ENCODE measurements around the gene KANSL3. TPM values are rescaled to one million over a fixed set of nuclear protein-coding genes. Genes with fewer than 3 reads are reported as not detected.
"Not testable (repeated sequence)": the region's sequence is repeated elsewhere in the genome, so short reads cannot be mapped to it uniquely, and the experiment has no call there.

KANSL3 gene
- total RNA-seq, result 57.2 TPM

- DNase-seq (ENCODE audit: low spot score), result peak; percentile 94
Measured at GRCh38 chr2:96638144-96639121, at the start of gene KANSL3. Gene KANSL3, minus strand, starts transcription at chr2:96638312. Its CDS starts 1,177 bp downstream, at chr2:96637135.

DNA sequence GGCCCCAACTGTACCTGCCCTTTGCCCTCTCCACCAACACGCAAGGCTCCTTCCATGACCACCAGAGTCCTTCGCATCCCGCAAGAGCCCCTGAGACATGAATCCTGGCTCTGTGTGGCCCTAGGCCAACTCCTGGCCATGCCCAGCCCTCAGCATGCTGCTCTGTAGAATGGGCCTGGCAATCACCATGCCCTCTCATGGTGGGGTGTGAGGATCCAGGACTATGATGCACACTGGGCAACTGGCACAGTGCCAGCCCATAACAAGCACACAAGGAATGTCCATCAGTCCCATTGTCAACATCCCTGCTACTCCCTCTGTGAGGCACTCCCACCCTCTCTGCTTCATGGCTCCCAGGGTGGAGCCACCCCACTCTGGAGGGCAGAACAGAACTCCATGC, 49.2 kb upstream of the KANSL3 start:
- DNase-seq (ENCODE audit: low spot score), result no peak

- DNase-seq (ENCODE audit: low spot score), result no peak
Measured at GRCh38 chr2:96685577-96686459, 47.7 kb upstream of the KANSL3 start.

GRCh38 chr2:96684883-96685576, 46.9 kb upstream of the KANSL3 start:
- DNase-seq (ENCODE audit: low spot score), result no peak

- no peak for DNase-seq (ENCODE audit: low spot score)
Measured at GRCh38 chr2:96683972-96684820, 46.1 kb upstream of the KANSL3 start.

DNA sequence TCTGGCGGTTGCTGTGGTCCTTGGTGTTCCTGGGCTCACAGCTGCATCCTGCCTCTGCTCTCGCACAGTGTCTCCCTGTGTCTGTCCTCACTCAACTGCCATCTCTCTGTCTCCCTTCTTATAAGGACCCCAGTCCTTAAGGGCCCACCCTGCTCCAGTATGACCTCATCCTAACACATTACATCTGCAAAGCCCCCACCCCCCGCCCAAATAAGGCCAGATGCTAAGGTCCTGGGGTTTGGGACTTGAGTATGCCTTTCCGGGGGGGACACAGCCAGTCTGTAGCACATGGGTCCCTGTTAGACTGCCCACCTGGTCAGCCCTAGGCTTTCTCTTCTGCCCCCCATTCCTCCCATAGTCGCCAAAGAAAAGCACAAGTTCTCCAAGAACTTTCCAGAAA, 45.2 kb upstream of the KANSL3 start:
- DNase-seq (ENCODE audit: low spot score), result no peak

- no peak for DNase-seq (ENCODE audit: low spot score)
Measured at GRCh38 chr2:96681540-96681939, 43.4 kb upstream of the KANSL3 start.

DNA sequence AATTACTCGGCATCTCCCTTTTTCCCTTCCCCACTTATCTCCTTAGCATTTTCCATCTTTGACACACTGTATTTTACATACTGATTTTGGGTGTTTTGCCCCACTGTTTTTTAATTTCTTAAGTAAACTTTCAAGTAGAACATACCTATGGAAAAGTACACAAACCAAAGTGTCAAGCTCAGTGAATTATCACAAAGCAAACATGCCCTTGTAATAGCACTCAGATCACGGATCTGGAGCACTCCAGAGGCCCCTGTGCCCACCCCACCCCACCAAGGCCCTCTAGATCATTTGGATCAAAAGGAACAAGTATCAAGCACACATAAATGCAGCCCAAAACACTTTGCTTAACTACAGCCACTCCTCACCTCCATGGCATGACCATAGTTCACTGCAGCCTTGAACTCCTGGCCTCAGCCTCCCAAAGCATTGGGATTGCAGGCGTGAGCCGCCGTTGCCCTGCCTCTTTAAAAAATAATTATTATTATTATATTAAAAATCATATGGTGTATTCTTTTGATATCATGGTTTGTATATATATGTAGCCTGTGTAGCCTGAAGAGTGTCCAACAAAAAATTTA, 42.5 kb upstream of the KANSL3 start:
- no peak for DNase-seq (ENCODE audit: low spot score)

DNA sequence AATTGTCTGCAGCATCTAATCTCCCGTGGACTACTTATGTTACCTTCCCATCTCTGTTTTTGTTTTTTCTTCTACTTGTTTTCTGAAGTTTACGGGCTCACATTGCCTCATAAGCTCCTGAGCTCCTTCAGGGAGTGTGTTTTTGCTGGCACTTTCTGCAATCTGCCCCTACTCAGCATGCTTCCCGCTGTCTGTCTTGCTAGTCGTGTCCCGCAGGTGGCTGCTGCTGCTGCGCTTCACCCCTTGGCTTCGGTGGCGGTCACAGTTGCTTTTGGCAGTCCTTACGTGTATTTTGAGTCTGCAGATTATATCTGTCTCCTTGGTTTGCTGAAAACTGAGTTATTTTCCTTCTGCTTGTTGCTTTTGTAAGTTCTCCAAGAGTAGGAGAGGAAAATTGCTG, 41.7 kb upstream of the KANSL3 start:
- no peak for DNase-seq (ENCODE audit: low spot score)

- DNase-seq (ENCODE audit: low spot score), result no peak
Measured at GRCh38 chr2:96669539-96670215, 31.6 kb upstream of the KANSL3 start.

- no peak for DNase-seq (ENCODE audit: low spot score)
Measured at GRCh38 chr2:96668771-96669170, 30.7 kb upstream of the KANSL3 start.

- not testable (repeated sequence) for DNase-seq (ENCODE audit: low spot score)
Measured at GRCh38 chr2:96665717-96666116, 27.6 kb upstream of the KANSL3 start.

DNA sequence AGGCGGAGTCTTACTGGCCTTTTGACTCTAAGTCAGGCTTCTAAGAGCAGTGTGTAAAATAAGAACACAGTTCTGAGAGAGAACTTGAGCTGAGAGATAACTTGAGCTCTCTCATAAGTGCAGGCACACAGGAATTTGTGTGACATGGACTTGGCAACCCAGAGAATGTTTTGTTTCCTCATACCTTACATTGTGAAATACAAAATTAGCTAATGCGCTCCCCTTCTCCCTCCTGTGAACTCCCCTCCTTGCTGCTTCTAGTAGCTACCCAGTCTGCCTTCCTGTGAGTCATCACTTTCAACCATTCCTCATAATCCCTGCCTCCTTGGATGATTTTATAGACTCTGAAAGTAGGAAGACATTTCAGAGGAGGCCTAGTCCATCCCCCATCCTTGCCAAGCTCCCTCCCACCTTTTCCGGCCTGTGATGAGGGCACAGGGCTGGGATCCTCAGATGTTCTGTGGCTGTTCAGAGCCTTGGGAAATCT, 27.0 kb upstream of the KANSL3 start:
- peak; percentile 67 for DNase-seq (ENCODE audit: low spot score)

DNA sequence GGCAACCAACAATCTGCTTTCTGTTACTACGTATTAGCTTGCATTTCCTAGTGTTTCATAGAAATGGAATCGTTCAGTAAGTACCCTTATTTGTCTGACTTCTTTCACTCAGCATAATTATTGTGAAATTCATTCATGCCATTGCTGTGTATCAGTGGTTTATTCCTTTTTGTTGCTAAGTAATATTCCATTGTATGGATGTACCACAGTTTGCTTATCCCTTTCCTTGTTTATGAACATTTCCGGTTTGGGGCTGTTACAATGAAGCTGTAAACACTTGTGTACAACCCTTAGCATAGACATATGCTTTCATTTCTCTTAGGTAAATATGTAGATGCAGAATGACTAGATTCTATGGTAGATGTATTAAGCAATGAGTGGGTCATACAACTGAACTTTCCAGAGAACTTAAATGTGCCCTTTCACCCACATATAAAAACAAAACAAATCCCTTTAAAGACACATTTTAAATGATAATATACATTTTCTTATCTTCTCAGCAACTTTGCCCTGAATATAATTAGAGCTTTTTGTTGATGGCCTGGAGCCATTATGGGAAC, 26.3 kb upstream of the KANSL3 start:
- DNase-seq (ENCODE audit: low spot score), result no peak

GRCh38 chr2:96663829-96664228, 25.7 kb upstream of the KANSL3 start:
- no peak for DNase-seq (ENCODE audit: low spot score)

- no peak for DNase-seq (ENCODE audit: low spot score)
Measured at GRCh38 chr2:96663177-96663576, 25.1 kb upstream of the KANSL3 start.

GRCh38 chr2:96662360-96662759, 24.2 kb upstream of the KANSL3 start:
- no peak for DNase-seq (ENCODE audit: low spot score)

- DNase-seq (ENCODE audit: low spot score), result no peak
Measured at GRCh38 chr2:96661324-96661723, 23.2 kb upstream of the KANSL3 start.

DNA sequence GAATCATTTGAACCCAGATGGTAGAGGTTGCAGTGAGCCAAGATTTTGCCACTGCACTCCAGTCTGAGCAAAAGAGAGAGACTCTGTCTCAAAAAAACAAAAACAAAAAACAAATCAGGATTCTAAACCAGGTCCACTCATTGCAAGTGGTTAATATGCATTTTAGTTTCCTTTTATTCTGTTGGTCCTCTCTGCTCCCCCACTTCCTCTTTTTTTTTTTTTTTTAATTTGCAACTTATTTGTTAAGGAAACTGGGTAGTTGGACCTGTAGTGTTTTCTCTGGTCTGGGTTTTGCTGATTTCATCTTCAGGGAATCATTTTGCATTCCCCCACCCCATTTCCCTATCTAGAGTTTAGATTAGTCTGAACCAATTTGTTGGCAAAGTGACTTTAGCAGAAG, 18.4 kb upstream of the KANSL3 start:
- no peak for DNase-seq (ENCODE audit: low spot score)

Data from ureter (tissue), 1 donor.